Prostate gland (tissue), 2 donors: Measurements from ENCODE around the gene C10orf105. TPM values are rescaled to one million over a fixed set of nuclear protein-coding genes. Genes with fewer than 3 reads are reported as not detected.

Experiments used
- DNase-seq: peaks from one replicate; pipeline ENCODE4 v3.0.0-alpha.2; 2019; ENCODE audit warnings: low spot score
- H3K27ac ChIP-seq, 2 donors: fragments of 200-600 bp; sonication (generic); 2 replicates each; pipeline ENCODE4 v1.5.1; 2017 to 2019
- H3K27me3 ChIP-seq: fragments of 200-600 bp; sonication (generic); replicated peaks from 2 replicates; pipeline ENCODE4 v1.5.1; 2019; ENCODE audit not compliant: insufficient read depth
- H3K36me3 ChIP-seq, 2 donors: fragments of 200-600 bp; sonication (generic); 1 replicate in 1 of 2; 2 replicates in 1 of 2; pipeline versions ENCODE4 v1.5.1 to v1.8.1; 2017 to 2019
- H3K4me1 ChIP-seq: fragments of 200-600 bp; sonication (generic); replicated peaks from 2 replicates; pipeline ENCODE4 v1.5.1; 2019
- H3K4me3 ChIP-seq, 2 donors: fragments of 200-600 bp; sonication (generic); 2 replicates each; pipeline ENCODE4 v1.5.1; 2017 to 2019
- H3K9me3 ChIP-seq: fragments of 200-600 bp; sonication (generic); 2 replicates; pipeline ENCODE4 v1.5.1; 2017
- POLR2A ChIP-seq: fragments of 450-650 bp; IDR thresholded peaks from one replicate; pipeline ENCODE4 v1.6.1; 2016; ENCODE audit warnings: antibody characterized with exemption, mild to moderate bottlenecking
- POLR2AphosphoS5 ChIP-seq: sonication (generic); formaldehyde crosslinking; IDR thresholded peaks from one replicate; pipeline ENCODE4 v1.6.1; 2017; ENCODE audit warnings: antibody characterized with exemption
- WGBS: methylation state at CpG from one replicate; pipeline ENCODE4 v1.1.5; 2018; 5-methylcytosine and 5-hydroxymethylcytosine counted together
- intact Hi-C: fragments of 100-400 bp; cut with DNase I; formaldehyde crosslinking; loops from one replicate; pipeline ENCODE4 v1.14.2; 2022
- total RNA-seq, 2 donors: library from RNA; depleted of rRNA; stranded (reverse); fragments of >200 nt; gene quantifications; one replicate each; pipeline ENCODE4 v1.1.0, GENCODE V29; 2016
- TF ChIP-seq, protein P1 (sequence below), 4 experiments: fragments of 200-600 bp in 2 of 4; fragments of 450-650 bp in 2 of 4; sonication (generic) in 2 of 4; IDR thresholded peaks; 1 replicate in 3 of 4; 2 replicates in 1 of 4; pipeline ENCODE4 v1.5.1; 2016 to 2019; ENCODE audit warnings: antibody characterized with exemption in 4 of 4, mild to moderate bottlenecking in 2 of 4, moderate library complexity in 2 of 4

Gene C10orf105
- total RNA-seq, 2 donors from 2014 or later = 0.11 TPM; not detected in 1

DNA sequence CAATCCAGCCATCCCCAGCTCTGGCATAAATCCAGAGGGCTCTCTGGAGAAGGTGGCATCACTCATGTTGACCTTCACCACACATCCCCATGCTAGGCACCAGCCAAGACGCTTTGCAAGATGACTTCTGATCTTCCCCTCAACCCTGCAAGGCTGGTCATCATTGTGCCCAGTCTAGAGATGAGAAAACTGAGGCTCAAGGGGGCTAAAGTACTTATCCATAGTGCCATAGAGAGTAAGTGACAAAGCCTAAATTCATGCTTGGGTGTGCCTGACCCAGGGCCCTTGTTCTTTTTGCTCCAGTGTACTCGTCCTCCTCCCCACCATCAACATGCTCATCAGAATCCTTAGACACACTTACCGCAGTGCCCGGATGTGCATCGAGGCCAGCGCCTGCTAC is 1.7 kb upstream of the C10orf105 start:
- no peak overlapping the region for H3K27ac ChIP-seq
- no peaks in the 10 kb centered on the region for H3K36me3 ChIP-seq
- H3K9me3 ChIP-seq = no peaks in the 10 kb centered on the region
- no peak for TF ChIP-seq POLR2AphosphoS5
- no peak for TF ChIP-seq POLR2A
- TF ChIP-seq, protein P1, sequence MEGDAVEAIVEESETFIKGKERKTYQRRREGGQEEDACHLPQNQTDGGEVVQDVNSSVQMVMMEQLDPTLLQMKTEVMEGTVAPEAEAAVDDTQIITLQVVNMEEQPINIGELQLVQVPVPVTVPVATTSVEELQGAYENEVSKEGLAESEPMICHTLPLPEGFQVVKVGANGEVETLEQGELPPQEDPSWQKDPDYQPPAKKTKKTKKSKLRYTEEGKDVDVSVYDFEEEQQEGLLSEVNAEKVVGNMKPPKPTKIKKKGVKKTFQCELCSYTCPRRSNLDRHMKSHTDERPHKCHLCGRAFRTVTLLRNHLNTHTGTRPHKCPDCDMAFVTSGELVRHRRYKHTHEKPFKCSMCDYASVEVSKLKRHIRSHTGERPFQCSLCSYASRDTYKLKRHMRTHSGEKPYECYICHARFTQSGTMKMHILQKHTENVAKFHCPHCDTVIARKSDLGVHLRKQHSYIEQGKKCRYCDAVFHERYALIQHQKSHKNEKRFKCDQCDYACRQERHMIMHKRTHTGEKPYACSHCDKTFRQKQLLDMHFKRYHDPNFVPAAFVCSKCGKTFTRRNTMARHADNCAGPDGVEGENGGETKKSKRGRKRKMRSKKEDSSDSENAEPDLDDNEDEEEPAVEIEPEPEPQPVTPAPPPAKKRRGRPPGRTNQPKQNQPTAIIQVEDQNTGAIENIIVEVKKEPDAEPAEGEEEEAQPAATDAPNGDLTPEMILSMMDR (IDR thresholded peaks at IDR 0.05) = no peak
- no peaks in the 10 kb centered on the region for H3K27me3 ChIP-seq
- H3K4me1 ChIP-seq = no peaks in the 10 kb centered on the region
- no peak overlapping the region for H3K4me3 ChIP-seq
- intact Hi-C loops = no loop called here
- no peak for DNase-seq
- 98% methylated on average over 6 of the region's 6 CpGs for WGBS

- DNase-seq = no peak
- WGBS = 79% methylated on average over 4 of the region's 4 CpGs
- no peak for TF ChIP-seq POLR2A
- TF ChIP-seq, protein P1 (IDR thresholded peaks at IDR 0.05) = no peak
- TF ChIP-seq POLR2AphosphoS5 = no peak
- H3K4me1 ChIP-seq = no peaks in the 10 kb centered on the region
- no peaks in the 10 kb centered on the region for H3K27me3 ChIP-seq
- H3K4me3 ChIP-seq = no peak overlapping the region
- H3K36me3 ChIP-seq = no peaks in the 10 kb centered on the region
- intact Hi-C loops = no loop called here
- H3K9me3 ChIP-seq = no peaks in the 10 kb centered on the region
- no peak overlapping the region for H3K27ac ChIP-seq
These were observed 710 bp upstream of the C10orf105 start for GRCh38 chr10:71720288-71720687.

GRCh38 chr10:71719042-71719441 is 536 bp downstream of the C10orf105 start:
- Histone ChIP-seq H3K4me1 (peaks cover 7% of the 10 kb centered on the region), H3K27ac (no peak overlapping the region), H3K27me3 (no peaks in the 10 kb centered on the region), H3K9me3 (no peaks in the 10 kb centered on the region), H3K36me3 (no peaks in the 10 kb centered on the region), H3K4me3 (no peak overlapping the region)
- no peak for DNase-seq
- TF ChIP-seq POLR2AphosphoS5 (no peak), POLR2A (no peak)
- TF ChIP-seq, protein P1 (IDR thresholded peaks at IDR 0.05) = no peak
- WGBS = 81% methylated on average over 7 of the region's 7 CpGs
- intact Hi-C loops = no loop called here

DNA sequence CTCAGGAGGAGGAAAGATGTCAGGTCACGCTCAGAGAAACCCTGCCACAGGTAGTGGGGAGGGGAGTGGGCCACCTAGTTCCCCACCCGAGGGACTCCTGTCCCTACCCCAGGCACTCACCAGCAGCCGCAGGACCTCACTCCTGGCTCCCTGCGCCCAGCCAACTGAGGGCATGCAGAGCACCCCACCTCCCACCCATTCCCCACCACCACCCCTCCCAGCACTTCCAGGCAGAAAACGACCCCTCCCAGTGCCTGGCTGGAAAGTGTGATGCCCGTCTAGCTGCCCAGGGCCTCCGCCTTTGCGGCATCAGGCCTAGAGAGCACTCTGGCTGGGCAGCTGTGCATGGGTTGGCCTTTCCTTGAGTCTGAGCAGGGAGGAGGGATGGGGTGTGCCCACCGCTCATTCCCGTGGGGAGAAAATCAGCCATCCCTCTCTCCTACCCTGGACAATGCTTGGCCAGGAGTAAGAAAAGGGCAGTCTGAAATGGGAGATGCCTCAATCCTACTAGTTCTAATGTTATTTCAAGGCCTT is 1.3 kb downstream of the C10orf105 start:
- Histone ChIP-seq H3K27ac (peak overlapping the region in 1 of 2 donors; percentile 16), H3K4me3 (no peak overlapping the region), H3K9me3 (no peaks in the 10 kb centered on the region), H3K36me3 (no peaks in the 10 kb centered on the region), H3K4me1 (peaks cover 10% of the 10 kb centered on the region), H3K27me3 (no peaks in the 10 kb centered on the region)
- TF ChIP-seq POLR2A (no peak), POLR2AphosphoS5 (no peak)
- TF ChIP-seq, protein P1 (IDR thresholded peaks at IDR 0.05) = no peak
- 79% methylated on average over 10 of the region's 10 CpGs for WGBS
- intact Hi-C loops = no loop called here
- DNase-seq = no peak

DNA sequence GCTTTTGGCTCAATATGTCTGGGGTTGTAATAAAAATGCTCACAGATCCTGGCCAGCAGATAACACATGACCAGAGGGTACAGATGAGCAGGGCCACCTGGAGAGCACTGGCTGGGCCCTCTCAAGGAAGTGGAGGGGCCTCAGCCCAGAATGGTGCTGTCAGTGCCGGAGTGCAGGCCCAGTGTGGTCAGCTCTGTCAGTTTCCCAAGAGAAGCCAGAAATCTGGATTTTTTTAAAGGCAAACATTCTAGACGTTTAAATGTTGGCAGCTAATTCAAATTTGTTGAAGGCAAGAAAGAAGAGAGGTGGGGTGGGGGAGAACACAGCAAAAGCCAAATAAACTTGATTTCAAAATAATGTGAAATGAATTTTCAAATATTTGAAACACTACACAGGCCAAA is 2.0 kb downstream of the C10orf105 start:
- no peak for DNase-seq
- H3K27me3 ChIP-seq = no peaks in the 10 kb centered on the region
- no peaks in the 10 kb centered on the region for H3K9me3 ChIP-seq
- intact Hi-C loops = no loop called here
- TF ChIP-seq POLR2AphosphoS5 (no peak), POLR2A (no peak)
- TF ChIP-seq, protein P1 (IDR thresholded peaks at IDR 0.05) = no peak
- peaks cover 10% of the 10 kb centered on the region for H3K4me1 ChIP-seq
- 31% methylated on average over 2 of the region's 2 CpGs for WGBS
- no peak overlapping the region for H3K4me3 ChIP-seq
- no peaks in the 10 kb centered on the region for H3K36me3 ChIP-seq
- peak overlapping the region in 1 of 2 donors; percentile 16 for H3K27ac ChIP-seq
